Breast epithelium (tissue), 4 donors: ENCODE results near the gene RSF1. TPM values are rescaled to one million over a fixed set of nuclear protein-coding genes. Genes with fewer than 3 reads are reported as not detected.

Experiments used
- DNase-seq, 2 donors: peaks; one replicate each; pipeline ENCODE4 v3.0.0-alpha.2; 2019; ENCODE audit warnings: low spot score in 2 of 2
- H3K27ac ChIP-seq, 2 donors: fragments of 200-600 bp; sonication (generic) in 1 of 2; one replicate each; pipeline ENCODE4 v1.5.1; 2016 to 2019; ENCODE audit warnings: mild to moderate bottlenecking in 1 of 2
- H3K27me3 ChIP-seq, 2 donors: fragments of 200-600 bp; sonication (generic) in 1 of 2; one replicate each; pipeline versions ENCODE4 v1.5.1 to v1.6.0; 2017 to 2019; ENCODE audit warnings: control low read depth in 1 of 2, mild to moderate bottlenecking in 1 of 2
- H3K36me3 ChIP-seq: fragments of 200-600 bp; one replicate; pipeline ENCODE4 v1.5.1; 2019
- H3K4me1 ChIP-seq, 2 donors: fragments of 200-600 bp; sonication (generic); one replicate each; pipeline ENCODE4 v1.5.1; 2016 to 2019; ENCODE audit warnings: control low read depth in 1 of 2
- H3K4me3 ChIP-seq, 3 donors: fragments of 200-600 bp; sonication (generic); 1 replicate in 2 of 3; 2 replicates in 1 of 3; pipeline ENCODE4 v1.5.1; 2016 to 2019; ENCODE audit warnings: mild to moderate bottlenecking in 3 of 3, moderate library complexity in 2 of 3
- H3K9me3 ChIP-seq, 2 donors: fragments of 200-600 bp; sonication (generic) in 1 of 2; one replicate each; pipeline ENCODE4 v1.5.1; 2016 to 2019; ENCODE audit warnings: control low read depth in 1 of 2
- CTCF ChIP-seq, 3 donors: fragments of 450-650 bp; IDR thresholded peaks; one replicate each; pipeline ENCODE4 v1.5.1; 2016 to 2017; ENCODE audit warnings: antibody characterized with exemption in 3 of 3, mild to moderate bottlenecking in 3 of 3, moderate library complexity in 3 of 3
- POLR2A ChIP-seq: fragments of 450-650 bp; IDR thresholded peaks from one replicate; pipeline ENCODE4 v1.6.1; 2016; ENCODE audit warnings: antibody characterized with exemption, mild to moderate bottlenecking, moderate library complexity
- POLR2AphosphoS5 ChIP-seq, 3 donors: sonication (generic); formaldehyde crosslinking; IDR thresholded peaks; one replicate each; pipeline ENCODE4 v1.6.1; 2017; ENCODE audit warnings: antibody characterized with exemption in 3 of 3
- intact Hi-C: fragments of 100-400 bp; cut with DNase I; formaldehyde crosslinking; loops from one replicate; pipeline ENCODE4 v1.15.1; 2023; ENCODE audit warnings: low total_unique reads
- total RNA-seq, 3 donors: library from RNA; depleted of rRNA; stranded (reverse); fragments of >200 nt; gene quantifications; one replicate each; pipeline ENCODE4 v1.1.0, GENCODE V29; 2016

Gene RSF1
- total RNA-seq, 3 donors from 2014 or later, result 82.2 to 112 (median 82.3) TPM

DNA sequence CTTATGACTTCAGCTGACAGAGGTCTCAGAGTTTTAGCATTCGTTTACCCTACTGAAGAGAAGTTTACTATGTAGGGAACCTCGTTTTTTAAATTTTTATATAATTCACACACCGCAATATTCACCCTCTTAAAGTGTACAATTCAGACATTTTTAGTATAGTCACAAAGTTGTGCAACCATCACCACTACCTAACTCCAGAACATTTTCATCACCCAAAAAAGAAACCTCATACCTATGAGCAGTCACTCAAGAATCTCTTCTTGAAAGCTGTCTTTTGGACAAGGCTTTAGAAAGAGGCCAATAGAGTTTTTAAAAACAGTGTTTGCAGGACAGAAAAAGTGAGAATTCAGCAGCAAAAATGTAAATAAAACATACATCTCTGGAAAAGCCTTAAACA, 143.4 kb downstream of the RSF1 start:
- Histone ChIP-seq H3K27me3 (no peaks in the 10 kb centered on the region), H3K9me3 (no peaks in the 10 kb centered on the region), H3K4me1 (no peaks in the 10 kb centered on the region), H3K4me3 (no peak overlapping the region), H3K36me3 (peaks cover 6% of the 10 kb centered on the region), H3K27ac (no peak overlapping the region)
- no peak for TF ChIP-seq POLR2A
- no peak for TF ChIP-seq CTCF (IDR thresholded peaks at IDR 0.05)
- no peak for TF ChIP-seq POLR2AphosphoS5 (IDR thresholded peaks at IDR 0.05)
- intact Hi-C loops, result no loop called here
- DNase-seq, result no peak

- peaks cover 6% of the 10 kb centered on the region for H3K36me3 ChIP-seq
These were observed 148.3 kb downstream of the RSF1 start for GRCh38 chr11:77672264-77672663.

GRCh38 chr11:77669848-77670511, 150.5 kb downstream of the RSF1 start:
- TF ChIP-seq CTCF (IDR thresholded peaks at IDR 0.05), result no peak
- TF ChIP-seq POLR2AphosphoS5 (IDR thresholded peaks at IDR 0.05), result no peak
- TF ChIP-seq POLR2A, result no peak
- Histone ChIP-seq H3K4me3 (no peak overlapping the region), H3K27me3 (no peaks in the 10 kb centered on the region), H3K36me3 (no peaks in the 10 kb centered on the region), H3K27ac (no peak overlapping the region), H3K4me1 (no peaks in the 10 kb centered on the region), H3K9me3 (no peaks in the 10 kb centered on the region)
- no peak for DNase-seq
- intact Hi-C loops, result no loop called here

More at GRCh38 chr11:77672264-77672663, 148.3 kb downstream of the RSF1 start:
- Histone ChIP-seq H3K27ac (no peak overlapping the region), H3K9me3 (no peaks in the 10 kb centered on the region), H3K27me3 (no peaks in the 10 kb centered on the region), H3K4me1 (no peaks in the 10 kb centered on the region), H3K4me3 (no peak overlapping the region)
- no peak for TF ChIP-seq CTCF (IDR thresholded peaks at IDR 0.05)
- no peak for TF ChIP-seq POLR2A
- intact Hi-C loops, result no loop called here
- no peak for DNase-seq

GRCh38 chr11:77668760-77669159, 151.8 kb downstream of the RSF1 start:
- H3K36me3 ChIP-seq, result no peaks in the 10 kb centered on the region
- H3K4me1 ChIP-seq, result no peaks in the 10 kb centered on the region
- no peak overlapping the region for H3K27ac ChIP-seq
- DNase-seq, result no peak
- intact Hi-C loops, result no loop called here
- H3K9me3 ChIP-seq, result no peaks in the 10 kb centered on the region
- no peak for TF ChIP-seq POLR2A
- no peak for TF ChIP-seq CTCF (IDR thresholded peaks at IDR 0.05)
- TF ChIP-seq POLR2AphosphoS5 (IDR thresholded peaks at IDR 0.05), result no peak
- H3K4me3 ChIP-seq, result no peak overlapping the region
- no peaks in the 10 kb centered on the region for H3K27me3 ChIP-seq

- no peaks in the 10 kb centered on the region for H3K4me1 ChIP-seq
- DNase-seq, result no peak
- H3K9me3 ChIP-seq, result no peaks in the 10 kb centered on the region
- TF ChIP-seq CTCF (IDR thresholded peaks at IDR 0.05) (no peak), POLR2AphosphoS5 (IDR thresholded peaks at IDR 0.05) (no peak), POLR2A (no peak)
- no peak overlapping the region for H3K27ac ChIP-seq
- no peaks in the 10 kb centered on the region for H3K27me3 ChIP-seq
- intact Hi-C loops, result no loop called here
- no peaks in the 10 kb centered on the region for H3K36me3 ChIP-seq
- no peak overlapping the region for H3K4me3 ChIP-seq
These were observed 155.1 kb downstream of the RSF1 start for GRCh38 chr11:77665240-77665965.
